Esophagus muscularis mucosa (tissue), 4 donors: ENCODE data around the gene TINCR.
"Not testable (repeated sequence)": the region's sequence is repeated elsewhere in the genome, so short reads cannot be mapped to it uniquely, and the experiment has no call there.

Source experiments
- CTCF ChIP-seq, 3 experiments: fragments of 200-600 bp in 2 of 3; fragments of 450-650 bp in 1 of 3; sonication (generic) in 2 of 3; IDR thresholded peaks; one replicate each; pipeline ENCODE4 v1.5.1; 2017 to 2019; ENCODE audit warnings: antibody characterized with exemption in 3 of 3, mild to moderate bottlenecking in 2 of 3, moderate library complexity in 1 of 3
- EP300 ChIP-seq: sonication (generic); formaldehyde crosslinking; IDR thresholded peaks from one replicate; pipeline ENCODE4 v1.6.1; 2017; ENCODE audit warnings: antibody characterized with exemption
- POLR2A ChIP-seq: fragments of 450-650 bp; IDR thresholded peaks from one replicate; pipeline ENCODE4 v1.6.1; 2017; ENCODE audit warnings: antibody characterized with exemption, moderate library complexity, mild to moderate bottlenecking, low read depth
- POLR2AphosphoS5 ChIP-seq, 2 donors: sonication (generic); formaldehyde crosslinking; IDR thresholded peaks; one replicate each; pipeline ENCODE4 v1.6.1; 2017; ENCODE audit warnings: antibody characterized with exemption in 2 of 2

- not testable (repeated sequence) for TF ChIP-seq CTCF (IDR thresholded peaks at IDR 0.05); EP300; POLR2A; POLR2AphosphoS5 (IDR thresholded peaks at IDR 0.05)
These were observed 30.7 kb downstream of the TINCR start for GRCh38 chr19:5536982-5537579.
